Esophagus muscularis mucosa (tissue), 4 donors: Measurements from ENCODE around the gene JPH2.

Experiments used
- CTCF ChIP-seq, 3 experiments: fragments of 200-600 bp in 2 of 3; fragments of 450-650 bp in 1 of 3; sonication (generic) in 2 of 3; IDR thresholded peaks; one replicate each; pipeline ENCODE4 v1.5.1; 2017 to 2019; ENCODE audit warnings: antibody characterized with exemption in 3 of 3, mild to moderate bottlenecking in 2 of 3, moderate library complexity in 1 of 3
- EP300 ChIP-seq: sonication (generic); formaldehyde crosslinking; IDR thresholded peaks from one replicate; pipeline ENCODE4 v1.6.1; 2017; ENCODE audit warnings: antibody characterized with exemption
- POLR2A ChIP-seq: fragments of 450-650 bp; IDR thresholded peaks from one replicate; pipeline ENCODE4 v1.6.1; 2017; ENCODE audit warnings: antibody characterized with exemption, moderate library complexity, mild to moderate bottlenecking, low read depth
- POLR2AphosphoS5 ChIP-seq, 2 donors: sonication (generic); formaldehyde crosslinking; IDR thresholded peaks; one replicate each; pipeline ENCODE4 v1.6.1; 2017; ENCODE audit warnings: antibody characterized with exemption in 2 of 2

- no peak for TF ChIP-seq CTCF (IDR thresholded peaks at IDR 0.05)
- no peak for TF ChIP-seq EP300
- TF ChIP-seq POLR2AphosphoS5 (IDR thresholded peaks at IDR 0.05), result no peak
- no peak for TF ChIP-seq POLR2A
Observed at GRCh38 chr20:44072384-44072783, 114.6 kb downstream of the JPH2 start.
